Progenitor cell of endocrine pancreas (in vitro differentiated cells): ENCODE results near the gene ERCC4. TPM values are rescaled to one million over a fixed set of nuclear protein-coding genes. Genes with fewer than 3 reads are reported as not detected.

ENCODE experiments used
- DNase-seq: peaks from one replicate; pipeline ENCODE4 v3.0.0; 2021; ENCODE audit warnings: low spot score; ENCODE audit not compliant: unreplicated experiment
- H3K27ac Mint-ChIP-seq: 2 replicates; pipeline ENCODE4 v1.8.0; 2021; ENCODE audit warnings: mild to moderate bottlenecking, moderate library complexity, mixed read lengths
- H3K27me3 Mint-ChIP-seq: 2 replicates; pipeline ENCODE4 v1.8.0; 2021; ENCODE audit warnings: mixed read lengths
- H3K36me3 Mint-ChIP-seq: 2 replicates; pipeline ENCODE4 v1.8.0; 2022; ENCODE audit warnings: mixed read lengths; ENCODE audit not compliant: insufficient read depth
- H3K4me1 Mint-ChIP-seq: 2 replicates; pipeline ENCODE4 v1.8.0; 2021; ENCODE audit warnings: low read depth, mixed read lengths
- H3K4me3 Mint-ChIP-seq: 2 replicates; pipeline ENCODE4 v1.8.0; 2021; ENCODE audit warnings: low read depth, mild to moderate bottlenecking, moderate library complexity, mixed read lengths
- H3K9me3 Mint-ChIP-seq: 2 replicates; pipeline ENCODE4 v1.8.0; 2021; ENCODE audit warnings: low read depth, mixed read lengths
- CTCF ChIP-seq: fragments of 200-600 bp; sonication (generic); IDR thresholded peaks from one replicate; pipeline ENCODE4 v1.5.0; 2021; ENCODE audit warnings: antibody characterized with exemption, mild to moderate bottlenecking; ENCODE audit not compliant: unreplicated experiment
- total RNA-seq: library from RNA; stranded (reverse); gene quantifications from 2 replicates; pipeline ENCODE4 v1.2.1, GENCODE V29; 2021

ERCC4 gene
- total RNA-seq, 1 donor from 2014 or later: 19.3 TPM

GRCh38 chr16:13937411-13937810 is 17.5 kb downstream of the ERCC4 start:
- Mint-ChIP-seq H3K9me3 (peaks cover 4% of the 10 kb centered on the region), H3K27ac (no peak overlapping the region), H3K36me3 (peaks cover 33% of the 10 kb centered on the region), H3K4me1 (peaks cover 21% of the 10 kb centered on the region), H3K4me3 (no peak overlapping the region), H3K27me3 (no peaks in the 10 kb centered on the region)
- TF ChIP-seq CTCF: no peak
- DNase-seq: no peak

- Mint-ChIP-seq H3K4me3 (no peak overlapping the region), H3K9me3 (peaks cover 4% of the 10 kb centered on the region), H3K27ac (no peak overlapping the region), H3K4me1 (peaks cover 21% of the 10 kb centered on the region), H3K36me3 (peaks cover 33% of the 10 kb centered on the region), H3K27me3 (no peaks in the 10 kb centered on the region)
- TF ChIP-seq CTCF: no peak
- DNase-seq: no peak
These were observed 18.5 kb downstream of the ERCC4 start for GRCh38 chr16:13938480-13938879.

- TF ChIP-seq CTCF: no peak
- no peaks in the 10 kb centered on the region for H3K27me3 Mint-ChIP-seq
- peaks cover 4% of the 10 kb centered on the region for H3K9me3 Mint-ChIP-seq
- H3K36me3 Mint-ChIP-seq: peaks cover 29% of the 10 kb centered on the region
- no peak overlapping the region for H3K27ac Mint-ChIP-seq
- H3K4me3 Mint-ChIP-seq: no peak overlapping the region
- H3K4me1 Mint-ChIP-seq: peaks cover 21% of the 10 kb centered on the region
- DNase-seq: no peak
These were observed 19.9 kb downstream of the ERCC4 start for GRCh38 chr16:13939821-13940220.

- Mint-ChIP-seq H3K27ac (peak overlapping the region; percentile 4), H3K9me3 (no peaks in the 10 kb centered on the region), H3K4me3 (no peak overlapping the region), H3K36me3 (peaks cover 23% of the 10 kb centered on the region), H3K27me3 (no peaks in the 10 kb centered on the region), H3K4me1 (peaks cover 21% of the 10 kb centered on the region)
- no peak for TF ChIP-seq CTCF
- no peak for DNase-seq
These were observed 20.5 kb downstream of the ERCC4 start for GRCh38 chr16:13940397-13940933.

- Mint-ChIP-seq H3K4me1 (peaks cover 5% of the 10 kb centered on the region), H3K27ac (no peak overlapping the region), H3K27me3 (no peaks in the 10 kb centered on the region), H3K4me3 (no peak overlapping the region), H3K9me3 (no peaks in the 10 kb centered on the region), H3K36me3 (peaks cover 22% of the 10 kb centered on the region)
- no peak for DNase-seq
- no peak for TF ChIP-seq CTCF
These were observed 24.9 kb downstream of the ERCC4 start for GRCh38 chr16:13944816-13945215.
